ENCODE measurements around the gene AGAP1. TPM values are rescaled to one million over a fixed set of nuclear protein-coding genes. Genes with fewer than 3 reads are reported as not detected.

Gene AGAP1
- total RNA-seq, 4 donors from 2014 or later: 7.2 to 19.6 (median 15.2) TPM

GRCh38 chr2:236103981-236104380, 610.1 kb downstream of the AGAP1 start:
- H3K27ac ChIP-seq: no peak overlapping the region
- intact Hi-C loops (cut with DNase I): no loop called here
- H3K36me3 ChIP-seq: no peaks in the 10 kb centered on the region
- no peak for DNase-seq
- no peak for TF ChIP-seq CTCF (IDR thresholded peaks at IDR 0.05)
- TF ChIP-seq POLR2A (IDR thresholded peaks at IDR 0.05): no peak
- H3K9me3 ChIP-seq: no peaks in the 10 kb centered on the region
- no peak overlapping the region for H3K4me3 ChIP-seq
- peaks cover 0 to 14% (median 0%) of the 10 kb centered on the region in 3 donors for H3K4me1 ChIP-seq
- whole genome bisulfite sequencing, 2 donors: no CpG with 5 or more reads among the region's 9 CpGs
- no peaks in the 10 kb centered on the region for H3K27me3 ChIP-seq

GRCh38 chr2:236105955-236106607, 612.2 kb downstream of the AGAP1 start:
- intact Hi-C loops (cut with DNase I): no loop called here
- DNase-seq: no peak
- H3K4me3 ChIP-seq: no peak overlapping the region
- no peaks in the 10 kb centered on the region for H3K9me3 ChIP-seq
- TF ChIP-seq CTCF (IDR thresholded peaks at IDR 0.05) (no peak), POLR2A (IDR thresholded peaks at IDR 0.05) (no peak)
- H3K27ac ChIP-seq: no peak overlapping the region
- H3K36me3 ChIP-seq: no peaks in the 10 kb centered on the region
- no peaks in the 10 kb centered on the region for H3K27me3 ChIP-seq
- peaks cover 0 to 14% (median 0%) of the 10 kb centered on the region in 3 donors for H3K4me1 ChIP-seq
- WGBS, 2 donors: 85 to 100% methylated on average over 3 to 9 of the region's 16 CpGs

- H3K9me3 ChIP-seq: no peaks in the 10 kb centered on the region
- no peak for DNase-seq
- peaks cover 0 to 14% (median 0%) of the 10 kb centered on the region in 3 donors for H3K4me1 ChIP-seq
- intact Hi-C loops (cut with DNase I): no loop called here
- no peaks in the 10 kb centered on the region for H3K27me3 ChIP-seq
- no peaks in the 10 kb centered on the region for H3K36me3 ChIP-seq
- TF ChIP-seq POLR2A (IDR thresholded peaks at IDR 0.05) (no peak), CTCF (IDR thresholded peaks at IDR 0.05) (no peak)
- WGBS, 2 donors: 80 to 91% methylated on average over 2 to 5 of the region's 10 CpGs
- no peak overlapping the region for H3K27ac ChIP-seq
- H3K4me3 ChIP-seq: no peak overlapping the region
These were observed 612.9 kb downstream of the AGAP1 start for GRCh38 chr2:236106761-236107160.

- intact Hi-C loops (cut with DNase I): no loop called here
These were observed 613.7 kb downstream of the AGAP1 start for GRCh38 chr2:236107536-236107935.

More at GRCh38 chr2:236107536-236107935, 613.7 kb downstream of the AGAP1 start:
- DNase-seq: no peak
- H3K36me3 ChIP-seq: no peaks in the 10 kb centered on the region
- TF ChIP-seq CTCF (IDR thresholded peaks at IDR 0.05) (no peak), POLR2A (IDR thresholded peaks at IDR 0.05) (no peak)
- peaks cover 0 to 14% (median 0%) of the 10 kb centered on the region in 3 donors for H3K4me1 ChIP-seq
- no peaks in the 10 kb centered on the region for H3K9me3 ChIP-seq
- H3K4me3 ChIP-seq: no peak overlapping the region
- H3K27ac ChIP-seq: no peak overlapping the region
- no peaks in the 10 kb centered on the region for H3K27me3 ChIP-seq
- 87 to 93% methylated on average over 7 to 9 of the region's 11 CpGs for WGBS, 2 donors
